Nephron progenitor cell (in vitro differentiated cells): ENCODE measurements around the gene TPPP3.
"Not testable (repeated sequence)": the region's sequence is repeated elsewhere in the genome, so short reads cannot be mapped to it uniquely, and the experiment has no call there.

Experiments used
- DNase-seq: peaks from one replicate; pipeline ENCODE4 v3.0.0; 2021
- H3K27ac Mint-ChIP-seq: 2 replicates; pipeline ENCODE4 v1.8.0; 2021; ENCODE audit warnings: mild to moderate bottlenecking, moderate library complexity, mixed read lengths
- H3K27me3 Mint-ChIP-seq: 2 replicates; pipeline ENCODE4 v1.8.0; 2021; ENCODE audit warnings: mild to moderate bottlenecking, low read depth, mixed read lengths; ENCODE audit not compliant: poor library complexity
- H3K36me3 Mint-ChIP-seq: 2 replicates; pipeline ENCODE4 v1.8.0; 2021; ENCODE audit warnings: low read depth, mixed read lengths
- H3K4me1 Mint-ChIP-seq: 2 replicates; pipeline ENCODE4 v1.8.0; 2021; ENCODE audit warnings: mixed read lengths
- H3K4me3 Mint-ChIP-seq: 2 replicates; pipeline ENCODE4 v1.8.0; 2021; ENCODE audit warnings: mild to moderate bottlenecking, moderate library complexity, mixed read lengths
- H3K9me3 Mint-ChIP-seq: 2 replicates; pipeline ENCODE4 v1.8.0; 2021; ENCODE audit warnings: mild to moderate bottlenecking, moderate library complexity, mixed read lengths
- TF ChIP-seq, protein P1 (sequence below): fragments of 200-600 bp; sonication (generic); IDR thresholded peaks from 2 replicates; pipeline ENCODE4 v1.5.0; 2021; ENCODE audit warnings: antibody characterized with exemption

The TPPP3 gene

DNA sequence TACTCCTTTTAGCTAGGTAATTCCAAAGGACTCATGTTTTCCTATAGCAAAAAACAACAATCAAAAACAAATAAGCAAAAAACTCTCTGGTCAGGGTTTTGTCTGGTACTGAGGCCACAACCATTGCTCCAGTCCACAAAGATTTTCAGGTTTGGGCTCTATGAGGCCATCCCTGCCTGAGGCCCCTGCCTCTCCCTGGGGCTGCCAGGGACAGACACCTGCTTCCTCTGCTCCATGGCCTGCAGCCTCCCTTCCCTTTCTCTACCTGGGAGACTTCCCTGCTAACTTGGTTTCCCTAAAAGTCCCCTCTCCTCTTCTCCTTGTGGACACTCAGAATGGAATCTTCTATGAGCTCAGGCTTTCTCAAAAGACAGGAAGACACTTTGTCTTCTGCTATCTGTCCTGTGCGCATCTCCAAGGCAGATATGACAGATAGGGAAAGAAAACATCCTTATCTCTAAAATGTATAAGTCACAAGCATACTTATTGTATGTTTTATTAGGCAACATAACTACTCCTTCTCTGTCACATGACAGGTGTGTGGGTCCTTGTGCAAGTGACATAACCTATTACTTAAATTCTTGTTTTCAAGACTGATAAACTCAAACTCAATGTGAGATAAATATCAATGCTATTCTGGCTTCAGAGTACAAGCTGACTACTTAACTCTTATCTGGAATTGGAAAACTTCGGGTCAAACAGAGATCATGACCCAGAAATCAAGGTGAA lies 24.2 kb upstream of the TPPP3 start:
- TF ChIP-seq, protein P1, sequence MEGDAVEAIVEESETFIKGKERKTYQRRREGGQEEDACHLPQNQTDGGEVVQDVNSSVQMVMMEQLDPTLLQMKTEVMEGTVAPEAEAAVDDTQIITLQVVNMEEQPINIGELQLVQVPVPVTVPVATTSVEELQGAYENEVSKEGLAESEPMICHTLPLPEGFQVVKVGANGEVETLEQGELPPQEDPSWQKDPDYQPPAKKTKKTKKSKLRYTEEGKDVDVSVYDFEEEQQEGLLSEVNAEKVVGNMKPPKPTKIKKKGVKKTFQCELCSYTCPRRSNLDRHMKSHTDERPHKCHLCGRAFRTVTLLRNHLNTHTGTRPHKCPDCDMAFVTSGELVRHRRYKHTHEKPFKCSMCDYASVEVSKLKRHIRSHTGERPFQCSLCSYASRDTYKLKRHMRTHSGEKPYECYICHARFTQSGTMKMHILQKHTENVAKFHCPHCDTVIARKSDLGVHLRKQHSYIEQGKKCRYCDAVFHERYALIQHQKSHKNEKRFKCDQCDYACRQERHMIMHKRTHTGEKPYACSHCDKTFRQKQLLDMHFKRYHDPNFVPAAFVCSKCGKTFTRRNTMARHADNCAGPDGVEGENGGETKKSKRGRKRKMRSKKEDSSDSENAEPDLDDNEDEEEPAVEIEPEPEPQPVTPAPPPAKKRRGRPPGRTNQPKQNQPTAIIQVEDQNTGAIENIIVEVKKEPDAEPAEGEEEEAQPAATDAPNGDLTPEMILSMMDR = no peak
- Mint-ChIP-seq H3K4me3 (peak overlapping the region; percentile 86), H3K4me1 (peaks cover 49% of the 10 kb centered on the region), H3K27ac (no peak overlapping the region), H3K27me3 (peaks cover 24% of the 10 kb centered on the region), H3K9me3 (no peaks in the 10 kb centered on the region), H3K36me3 (peaks cover 4% of the 10 kb centered on the region)
- DNase-seq = no peak

DNA sequence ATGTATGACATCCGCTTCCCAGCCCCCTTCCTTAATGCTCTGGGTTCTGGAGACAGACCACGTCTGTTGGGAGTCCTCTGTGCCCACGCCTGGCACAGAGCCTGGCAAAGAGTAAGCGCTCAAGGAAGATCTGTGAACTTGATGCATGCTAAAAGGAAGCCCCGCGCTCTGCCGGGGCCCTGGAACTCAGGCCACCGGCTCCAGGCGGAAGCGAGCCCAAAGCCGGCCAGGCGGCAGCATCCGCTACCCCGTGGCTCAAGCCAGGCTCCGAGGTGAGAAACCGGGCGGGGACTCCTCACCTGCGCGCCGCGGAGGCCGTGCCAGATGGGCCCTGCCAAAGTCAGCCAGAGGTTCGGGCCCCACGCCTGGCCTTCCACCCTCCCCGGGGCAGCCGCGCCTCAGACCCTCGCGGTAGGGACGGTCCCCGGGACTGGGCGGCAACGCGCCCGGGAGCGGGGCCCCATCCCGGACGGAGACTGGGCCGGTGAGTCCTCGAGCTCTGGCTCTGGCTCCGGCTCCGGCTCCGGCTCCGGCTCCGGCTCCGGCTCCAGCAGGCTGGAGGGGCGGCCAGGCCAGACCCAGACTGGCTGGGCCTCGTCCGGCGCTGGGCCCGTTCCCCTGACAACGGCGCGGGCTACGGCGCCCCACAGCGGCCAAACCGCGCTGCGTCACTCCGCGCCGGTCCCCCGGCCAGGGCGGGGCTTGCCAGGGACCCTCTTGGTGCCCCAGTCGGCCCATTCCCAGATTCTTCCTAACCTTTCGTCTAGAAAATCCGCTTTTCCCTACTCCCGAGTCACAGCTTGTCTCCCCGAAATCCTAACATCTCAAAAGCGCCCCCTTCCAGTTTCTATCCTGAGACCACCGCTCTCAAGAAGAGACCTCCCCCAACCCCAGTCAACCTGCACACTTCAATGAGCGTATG lies 22.8 kb upstream of the TPPP3 start, which contains the start of gene ZDHHC1:
Gene ZDHHC1, minus strand, starts transcription at position 606 of the 922 bp plus-strand sequence. CDS start 8,702 bp downstream, outside the sequence.
- Mint-ChIP-seq H3K4me3 (peak within 1 kb of the TSS; percentile 88), H3K27me3 (peaks cover 24% of the 10 kb centered on the region), H3K27ac (peak within 1 kb of the TSS; percentile 40), H3K4me1 (peaks cover 46% of the 10 kb centered on the region), H3K36me3 (peaks cover 4% of the 10 kb centered on the region), H3K9me3 (no peaks in the 10 kb centered on the region)
- TF ChIP-seq, protein P1 = peak; percentile 54
- peak; percentile 82 for DNase-seq

DNA sequence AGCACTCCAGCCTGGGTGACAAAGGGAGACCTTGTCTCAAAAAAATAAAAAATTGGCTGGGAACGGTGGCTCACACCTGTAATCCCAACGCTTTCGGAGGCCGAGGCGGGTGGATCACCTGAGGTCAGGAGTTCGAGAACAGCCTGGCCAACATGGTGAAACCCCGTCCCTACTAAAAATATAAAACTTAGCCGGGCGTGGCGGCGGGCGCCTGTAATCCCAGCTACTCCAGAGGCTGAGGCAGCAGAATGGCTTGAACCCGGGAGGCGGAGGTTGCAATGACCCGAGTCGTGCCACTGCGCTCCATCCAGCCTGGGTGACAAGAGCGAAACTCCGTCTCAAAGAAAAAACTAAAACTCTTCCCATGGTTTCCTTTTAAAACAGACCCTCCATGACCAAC lies 22.1 kb upstream of the TPPP3 start:
- H3K27me3 Mint-ChIP-seq = peaks cover 25% of the 10 kb centered on the region
- H3K4me3 Mint-ChIP-seq = peak overlapping the region; percentile 88
- not testable (repeated sequence) for H3K27ac Mint-ChIP-seq, DNase-seq, H3K9me3 Mint-ChIP-seq, H3K36me3 Mint-ChIP-seq
- H3K4me1 Mint-ChIP-seq = peaks cover 46% of the 10 kb centered on the region

GRCh38 chr16:67413978-67414911 lies 20.9 kb upstream of the TPPP3 start:
- Mint-ChIP-seq H3K4me3 (peak overlapping the region; percentile 7), H3K27me3 (peaks cover 25% of the 10 kb centered on the region), H3K27ac (peak overlapping the region; percentile 46), H3K9me3 (no peaks in the 10 kb centered on the region), H3K4me1 (peaks cover 40% of the 10 kb centered on the region), H3K36me3 (peaks cover 4% of the 10 kb centered on the region)
- TF ChIP-seq, protein P1 = no peak
- no peak for DNase-seq

DNA sequence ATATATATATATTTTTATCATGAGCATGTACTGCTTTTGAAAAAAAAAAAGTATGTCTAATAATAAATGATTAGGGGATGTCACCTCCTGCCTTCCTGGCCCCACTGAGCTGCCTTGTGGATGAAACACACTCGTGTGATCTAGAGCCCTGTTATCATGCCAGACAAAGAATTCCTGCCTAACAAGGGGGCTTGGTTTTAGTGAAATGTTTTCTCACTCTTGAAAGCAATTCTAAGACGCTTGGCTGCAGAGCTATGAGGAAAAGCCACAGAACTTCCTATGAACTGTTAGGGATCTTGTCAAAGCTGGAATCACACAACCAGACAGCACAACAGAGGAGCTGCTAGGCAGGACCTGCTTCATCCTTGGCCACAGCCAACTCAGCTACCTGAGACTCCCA lies 19.0 kb upstream of the TPPP3 start:
- Mint-ChIP-seq H3K27me3 (peaks cover 28% of the 10 kb centered on the region), H3K36me3 (peaks cover 4% of the 10 kb centered on the region), H3K9me3 (no peaks in the 10 kb centered on the region), H3K4me3 (no peak overlapping the region), H3K27ac (no peak overlapping the region), H3K4me1 (peaks cover 34% of the 10 kb centered on the region)
- DNase-seq = no peak
- TF ChIP-seq, protein P1 = no peak
